OCI-LY7 (cell line): ENCODE data around the gene HYKK. TPM values are rescaled to one million over a fixed set of nuclear protein-coding genes. Genes with fewer than 3 reads are reported as not detected.

Experiments used
- BruUV-seq: library from RNA; stranded (reverse); fragments of 400-500 nt; replicated peaks from 2 replicates; lab custom pipeline; 2021; lab: Mats Ljungman, UMichigan
- CTCF ChIA-PET: fragments of 300-600 bp; sonication (Branson Sonifier 250); formaldehyde crosslinking; loops from one replicate; lab custom pipeline; 2022; ENCODE audit warnings: antibody characterized with exemption; ENCODE audit not compliant: unreplicated experiment; lab: Charles Lee
- POLR2A ChIA-PET: fragments of 300-600 bp; sonication (Branson Sonifier 250); formaldehyde crosslinking; loops from one replicate; lab custom pipeline; 2022; ENCODE audit warnings: antibody characterized with exemption; lab: Charles Lee
- DNase-seq: peaks from one replicate; pipeline ENCODE4 v3.0.0-alpha.2; 2015; ENCODE audit warnings: low spot score
- H2AFZ ChIP-seq: fragments of 200-600 bp; sonication (generic), shearing (Covaris generic); 2 replicates; pipeline ENCODE4 v1.6.1; 2014; ENCODE audit warnings: mild to moderate bottlenecking, antibody characterized with exemption, low read length, moderate library complexity
- H3K27ac ChIP-seq: fragments of 200-600 bp; sonication (generic); 2 replicates; pipeline ENCODE4 v1.5.1; 2014; ENCODE audit warnings: mixed run types, low read depth, mild to moderate bottlenecking, moderate library complexity, low read length, inconsistent platforms; ENCODE audit not compliant: poor library complexity, severe bottlenecking
- H3K36me3 ChIP-seq: fragments of 200-600 bp; sonication (generic); 2 replicates; pipeline ENCODE4 v1.6.1; 2014; ENCODE audit warnings: mild to moderate bottlenecking, antibody characterized with exemption, low read length, moderate library complexity, mixed read lengths; ENCODE audit not compliant: insufficient read depth
- H3K4me1 ChIP-seq: fragments of 200-600 bp; sonication (generic); 2 replicates; pipeline ENCODE4 v1.5.1; 2014; ENCODE audit warnings: mild to moderate bottlenecking, low read length; ENCODE audit not compliant: insufficient read depth, poor library complexity, severe bottlenecking
- H3K4me2 ChIP-seq: fragments of 200-600 bp; sonication (generic); 2 replicates; pipeline ENCODE4 v1.6.1; 2014; ENCODE audit warnings: mild to moderate bottlenecking, low read length
- H3K4me3 ChIP-seq: fragments of 200-600 bp; sonication (generic); 2 replicates; pipeline ENCODE4 v1.5.1; 2014; ENCODE audit warnings: mild to moderate bottlenecking, low read depth, low read length; ENCODE audit not compliant: poor library complexity, severe bottlenecking
- H3K79me2 ChIP-seq: fragments of 200-600 bp; sonication (generic); 2 replicates; pipeline ENCODE4 v1.6.1; 2016; ENCODE audit warnings: low read depth, mild to moderate bottlenecking, low read length, moderate library complexity, mixed read lengths; ENCODE audit not compliant: insufficient read depth
- H3K9me2 ChIP-seq: fragments of 200-600 bp; sonication (generic); 2 replicates; pipeline ENCODE4 v1.6.1; 2016; ENCODE audit warnings: mild to moderate bottlenecking, low read length, mixed read lengths; ENCODE audit not compliant: insufficient read depth
- H3K9me3 ChIP-seq: fragments of 200-600 bp; sonication (generic); 2 replicates; pipeline ENCODE4 v1.6.1; 2014; ENCODE audit warnings: mild to moderate bottlenecking, mixed run types, low read length, mixed read lengths
- H4K20me1 ChIP-seq: fragments of 200-600 bp; sonication (generic); 2 replicates; pipeline ENCODE4 v1.6.1; 2014; ENCODE audit warnings: mild to moderate bottlenecking, antibody characterized with exemption, low read length, moderate library complexity, mixed read lengths; ENCODE audit not compliant: insufficient read depth
- CTCF ChIP-seq: fragments of 200-600 bp; sonication (generic); conservative IDR thresholded peaks from 2 replicates; pipeline ENCODE4 v1.5.1; 2014; ENCODE audit warnings: mild to moderate bottlenecking, antibody characterized with exemption, low read length, moderate library complexity, mixed read lengths
- EZH2phosphoT487 ChIP-seq: fragments of 200-600 bp; sonication (generic); IDR thresholded peaks from 2 replicates; pipeline ENCODE4 v1.6.1; 2018; ENCODE audit warnings: low read depth, borderline replicate concordance, mild to moderate bottlenecking, mixed run types, antibody characterized with exemption, low read length, moderate library complexity, mixed read lengths
- intact Hi-C: fragments of 100-400 bp; cut with micrococcal nuclease; formaldehyde crosslinking; loops from one replicate; pipeline ENCODE4 v1.10.0; 2022; ENCODE audit not compliant: unreplicated experiment
- total RNA-seq, 2 experiments: library from RNA; depleted of rRNA in 1 of 2; stranded (reverse); fragments of >200 nt in 1 of 2; shearing (Covaris generic) in 1 of 2; gene quantifications; 2 replicates each; pipeline ENCODE4 v1.2.3, GENCODE V29; 2014 to 2022

The HYKK gene
- total RNA-seq, 2 experiments from 2014 or later = 0.40 TPM; not detected in 1

GRCh38 chr15:78573416-78573815, 66.0 kb downstream of the HYKK start:
- Histone ChIP-seq H3K4me3 (no peak overlapping the region), H3K9me2 (no peaks in the 10 kb centered on the region), H3K4me1 (peaks cover 5% of the 10 kb centered on the region), H2AFZ (no peak overlapping the region), H3K36me3 (no peaks in the 10 kb centered on the region), H3K4me2 (no peak overlapping the region), H3K9me3 (no peaks in the 10 kb centered on the region), H4K20me1 (no peaks in the 10 kb centered on the region), H3K27ac (no peak overlapping the region), H3K79me2 (no peaks in the 10 kb centered on the region; the same call in 1 of the 2 replicates)
- POLR2A ChIA-PET = no interaction called here
- CTCF ChIA-PET = no interaction called here
- TF ChIP-seq EZH2phosphoT487 (no peak), CTCF (no peak)
- BruUV-seq = no TSS peak
- no peak for DNase-seq
- intact Hi-C loops = no loop called here

GRCh38 chr15:78574944-78575343, 67.6 kb downstream of the HYKK start:
- no TSS peak for BruUV-seq
- Histone ChIP-seq H3K4me3 (no peak overlapping the region), H3K9me2 (no peaks in the 10 kb centered on the region), H4K20me1 (no peaks in the 10 kb centered on the region), H3K27ac (no peak overlapping the region), H3K36me3 (no peaks in the 10 kb centered on the region), H2AFZ (no peak overlapping the region), H3K79me2 (no peaks in the 10 kb centered on the region), H3K4me1 (peaks cover 5% of the 10 kb centered on the region), H3K4me2 (no peak overlapping the region), H3K9me3 (no peaks in the 10 kb centered on the region)
- intact Hi-C loops = no loop called here
- TF ChIP-seq EZH2phosphoT487 = no peak
- TF ChIP-seq CTCF = no peak
- no peak for DNase-seq
- POLR2A ChIA-PET = interaction anchor here (1.4 kb wide), 1 partner anchor 35 kb away, joined by 4 read pairs; the partner anchor contains the start of gene PSMA4
- CTCF ChIA-PET = no interaction called here

Other genes starting within 250 kb of the HYKK start
- gene DNAJA4, start 243.0 kb upstream of the HYKK start, total RNA-seq (2014; rRNA removed; shearing (Covaris generic)) = not detected in 2 replicates
- gene DNAJA4, start 243.0 kb upstream of the HYKK start, total RNA-seq (2022) = not detected in 2 replicates
- gene SKIC8, start 208.0 kb upstream of the HYKK start, total RNA-seq (2014; rRNA removed; shearing (Covaris generic)) = 57.4 and 66.8 TPM in 2 replicates
- 53.5 and 59.8 TPM in 2 replicates for gene SKIC8, start 208.0 kb upstream of the HYKK start, total RNA-seq (2022)
- not detected in 2 replicates for gene CRABP1, start 167.2 kb upstream of the HYKK start, total RNA-seq (2014; rRNA removed; shearing (Covaris generic))
- not detected in 2 replicates for gene CRABP1, start 167.2 kb upstream of the HYKK start, total RNA-seq (2022)
- 22.7 and 27.1 TPM in 2 replicates for gene IREB2, start 69.4 kb upstream of the HYKK start, total RNA-seq (2014; rRNA removed; shearing (Covaris generic))
- gene IREB2, start 69.4 kb upstream of the HYKK start, total RNA-seq (2022) = 70.7 and 77.6 TPM in 2 replicates
- gene PSMA4, start 32.9 kb downstream of the HYKK start, total RNA-seq (2014; rRNA removed; shearing (Covaris generic)) = 186 and 189 TPM in 2 replicates
- gene PSMA4, start 32.9 kb downstream of the HYKK start, total RNA-seq (2022) = 249 and 254 TPM in 2 replicates
- 2.8 and 11.6 TPM in 2 replicates for gene CHRNA5, start 57.9 kb downstream of the HYKK start, total RNA-seq (2014; rRNA removed; shearing (Covaris generic))
- 8.3 and 9.1 TPM in 2 replicates for gene CHRNA5, start 57.9 kb downstream of the HYKK start, total RNA-seq (2022)
- not detected in 2 replicates for gene CHRNA3, start 113.4 kb downstream of the HYKK start, total RNA-seq (2014; rRNA removed; shearing (Covaris generic))
- gene CHRNA3, start 113.4 kb downstream of the HYKK start, total RNA-seq (2022) = not detected in 2 replicates
- gene CHRNB4, start 133.6 kb downstream of the HYKK start, total RNA-seq (2014; rRNA removed; shearing (Covaris generic)) = not detected in 2 replicates
- not detected in 2 replicates for gene CHRNB4, start 133.6 kb downstream of the HYKK start, total RNA-seq (2022)